ENCODE measurements around the gene MRO.

DNA sequence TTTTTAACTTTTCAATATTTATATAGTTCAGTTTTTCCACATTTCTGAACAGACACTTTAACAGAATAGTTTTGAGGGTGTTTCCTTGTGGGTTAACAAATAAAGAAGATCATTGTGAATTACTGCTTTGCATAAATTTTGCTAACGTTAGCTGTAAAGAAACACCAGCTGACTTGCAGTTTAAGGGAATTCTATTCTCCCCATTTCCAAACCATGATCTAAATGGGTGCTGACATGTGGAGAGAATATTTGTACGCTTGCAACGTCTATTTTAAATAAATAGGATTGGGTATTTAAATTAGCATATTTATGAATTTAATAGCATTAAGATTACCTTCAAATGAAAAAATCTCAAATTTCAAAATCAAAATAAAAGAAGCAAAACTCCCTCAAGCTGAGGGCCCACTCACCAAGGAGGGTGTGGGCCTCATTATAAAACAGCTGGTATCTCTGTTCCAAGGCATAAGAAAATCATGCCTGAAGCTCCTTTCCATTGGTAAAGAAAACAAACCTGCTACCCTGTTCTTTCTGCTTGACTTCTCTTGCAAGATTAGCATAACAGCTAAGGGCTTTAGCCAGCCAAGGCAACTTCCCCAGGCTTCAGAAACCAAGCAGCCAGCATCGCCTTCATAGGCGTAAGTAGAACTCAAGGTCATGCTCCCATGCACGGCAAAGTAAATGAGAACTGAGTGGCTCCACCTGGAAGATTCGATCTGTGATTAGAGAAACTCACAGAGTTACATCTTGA is 3.2 kb downstream of the MRO start:
- TF ChIP-seq, protein P1, sequence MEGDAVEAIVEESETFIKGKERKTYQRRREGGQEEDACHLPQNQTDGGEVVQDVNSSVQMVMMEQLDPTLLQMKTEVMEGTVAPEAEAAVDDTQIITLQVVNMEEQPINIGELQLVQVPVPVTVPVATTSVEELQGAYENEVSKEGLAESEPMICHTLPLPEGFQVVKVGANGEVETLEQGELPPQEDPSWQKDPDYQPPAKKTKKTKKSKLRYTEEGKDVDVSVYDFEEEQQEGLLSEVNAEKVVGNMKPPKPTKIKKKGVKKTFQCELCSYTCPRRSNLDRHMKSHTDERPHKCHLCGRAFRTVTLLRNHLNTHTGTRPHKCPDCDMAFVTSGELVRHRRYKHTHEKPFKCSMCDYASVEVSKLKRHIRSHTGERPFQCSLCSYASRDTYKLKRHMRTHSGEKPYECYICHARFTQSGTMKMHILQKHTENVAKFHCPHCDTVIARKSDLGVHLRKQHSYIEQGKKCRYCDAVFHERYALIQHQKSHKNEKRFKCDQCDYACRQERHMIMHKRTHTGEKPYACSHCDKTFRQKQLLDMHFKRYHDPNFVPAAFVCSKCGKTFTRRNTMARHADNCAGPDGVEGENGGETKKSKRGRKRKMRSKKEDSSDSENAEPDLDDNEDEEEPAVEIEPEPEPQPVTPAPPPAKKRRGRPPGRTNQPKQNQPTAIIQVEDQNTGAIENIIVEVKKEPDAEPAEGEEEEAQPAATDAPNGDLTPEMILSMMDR (IDR thresholded peaks at IDR 0.05): no peak
- no peak for TF ChIP-seq POLR2AphosphoS5 (IDR thresholded peaks at IDR 0.05; ENCODE audit: low read depth, low read length)
- TF ChIP-seq, protein P2, sequence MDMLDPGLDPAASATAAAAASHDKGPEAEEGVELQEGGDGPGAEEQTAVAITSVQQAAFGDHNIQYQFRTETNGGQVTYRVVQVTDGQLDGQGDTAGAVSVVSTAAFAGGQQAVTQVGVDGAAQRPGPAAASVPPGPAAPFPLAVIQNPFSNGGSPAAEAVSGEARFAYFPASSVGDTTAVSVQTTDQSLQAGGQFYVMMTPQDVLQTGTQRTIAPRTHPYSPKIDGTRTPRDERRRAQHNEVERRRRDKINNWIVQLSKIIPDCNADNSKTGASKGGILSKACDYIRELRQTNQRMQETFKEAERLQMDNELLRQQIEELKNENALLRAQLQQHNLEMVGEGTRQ (IDR thresholded peaks at IDR 0.05; ENCODE audit: borderline replicate concordance, low read depth, low read length): no peak
- no peak for TF ChIP-seq SIN3A (IDR thresholded peaks at IDR 0.05; ENCODE audit: borderline replicate concordance, low read depth, low read length)
- TF ChIP-seq EP300 (IDR thresholded peaks at IDR 0.05; ENCODE audit: borderline replicate concordance in 1 of 2, low read depth in 1 of 2, low read length in 1 of 2): no peak

All from SK-N-SH (cell line).